HG03066 (cell line): ENCODE data around the gene ARVCF.

ENCODE experiments used
- ATAC-seq: cut with Tn5 transposase; IDR thresholded peaks from one replicate; pipeline ENCODE4 v1.9.1; 2021; ENCODE audit warnings: low read depth; ENCODE audit not compliant: unreplicated experiment

Gene ARVCF

GRCh38 chr22:19974935-19975706, 41.5 kb downstream of the ARVCF start:
- ATAC-seq, result no peak

DNA sequence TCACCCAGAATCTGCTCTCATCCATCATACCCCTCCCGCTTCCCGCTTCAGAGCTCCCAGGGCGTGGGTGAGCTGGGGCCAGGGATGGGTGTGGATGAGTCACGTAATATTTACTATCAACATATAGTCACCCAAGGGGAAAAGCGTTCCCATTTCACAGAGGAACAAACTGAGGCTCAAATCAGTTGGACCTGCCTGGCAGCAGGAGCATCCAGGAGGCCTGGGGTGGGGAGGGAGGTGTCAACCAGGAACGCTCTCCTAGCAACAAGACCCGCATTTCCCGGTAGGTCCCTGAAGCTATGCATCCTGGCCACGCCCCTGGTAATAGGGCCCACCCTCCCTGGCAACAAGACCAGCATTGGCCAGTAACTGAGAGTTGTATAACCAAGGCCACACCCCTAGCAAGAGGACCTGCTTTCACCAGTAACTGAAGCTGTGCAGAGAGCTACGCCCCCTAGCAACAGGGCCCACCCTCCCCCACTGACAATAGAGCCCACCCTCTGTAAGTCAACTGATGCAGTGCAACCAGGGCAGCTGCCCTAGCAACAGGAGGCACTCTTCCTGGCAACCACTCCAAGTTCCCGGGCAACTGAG, 42.3 kb downstream of the ARVCF start:
- no peak for ATAC-seq

GRCh38 chr22:19973551-19974267, 42.9 kb downstream of the ARVCF start:
- ATAC-seq, result no peak

DNA sequence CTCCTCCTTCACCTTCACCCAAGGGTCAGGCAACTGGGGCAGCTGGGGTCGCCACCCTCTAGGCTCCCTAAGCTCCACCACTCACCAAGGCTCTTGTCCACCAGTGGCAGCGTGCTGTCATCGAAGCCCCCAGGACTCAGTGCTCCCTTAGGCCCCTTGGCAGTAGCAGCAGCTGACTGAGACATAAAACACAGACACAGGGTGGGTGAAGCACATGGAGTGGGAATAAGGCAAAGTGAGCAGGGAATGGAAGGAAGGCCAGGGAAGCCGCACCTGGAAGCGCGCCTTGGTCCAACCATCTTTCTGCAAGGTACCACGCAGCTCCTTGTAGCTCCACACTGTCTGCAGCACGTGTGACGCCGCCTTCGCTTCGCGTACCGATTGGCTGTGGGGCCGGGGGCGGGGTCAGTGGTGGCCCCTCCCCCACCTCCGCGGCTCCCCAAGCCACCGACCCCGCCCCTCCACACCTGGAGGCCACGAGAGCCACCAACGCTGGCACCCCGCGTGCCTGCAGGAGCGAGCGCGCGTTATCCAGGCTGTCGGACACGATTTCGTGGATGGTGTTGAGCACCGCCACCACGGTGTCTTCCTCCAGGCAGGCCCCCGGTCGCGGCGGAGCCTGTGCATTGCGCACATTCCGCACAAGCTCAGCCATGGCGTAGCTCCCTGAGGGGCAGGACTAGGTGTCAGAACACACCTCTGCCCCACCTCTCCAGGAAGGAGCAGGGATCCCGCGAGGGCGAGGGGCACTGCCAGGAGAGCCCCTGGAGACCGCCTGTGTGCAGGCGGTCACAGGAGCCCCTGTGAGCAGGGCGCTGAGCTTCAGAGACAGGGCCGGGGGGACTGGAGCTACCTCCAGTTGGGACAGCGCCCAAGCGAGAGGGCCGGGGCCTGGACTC, 43.7 kb downstream of the ARVCF start:
- no peak for ATAC-seq

- no peak for ATAC-seq
These were observed 44.4 kb downstream of the ARVCF start for GRCh38 chr22:19972251-19972650.

DNA sequence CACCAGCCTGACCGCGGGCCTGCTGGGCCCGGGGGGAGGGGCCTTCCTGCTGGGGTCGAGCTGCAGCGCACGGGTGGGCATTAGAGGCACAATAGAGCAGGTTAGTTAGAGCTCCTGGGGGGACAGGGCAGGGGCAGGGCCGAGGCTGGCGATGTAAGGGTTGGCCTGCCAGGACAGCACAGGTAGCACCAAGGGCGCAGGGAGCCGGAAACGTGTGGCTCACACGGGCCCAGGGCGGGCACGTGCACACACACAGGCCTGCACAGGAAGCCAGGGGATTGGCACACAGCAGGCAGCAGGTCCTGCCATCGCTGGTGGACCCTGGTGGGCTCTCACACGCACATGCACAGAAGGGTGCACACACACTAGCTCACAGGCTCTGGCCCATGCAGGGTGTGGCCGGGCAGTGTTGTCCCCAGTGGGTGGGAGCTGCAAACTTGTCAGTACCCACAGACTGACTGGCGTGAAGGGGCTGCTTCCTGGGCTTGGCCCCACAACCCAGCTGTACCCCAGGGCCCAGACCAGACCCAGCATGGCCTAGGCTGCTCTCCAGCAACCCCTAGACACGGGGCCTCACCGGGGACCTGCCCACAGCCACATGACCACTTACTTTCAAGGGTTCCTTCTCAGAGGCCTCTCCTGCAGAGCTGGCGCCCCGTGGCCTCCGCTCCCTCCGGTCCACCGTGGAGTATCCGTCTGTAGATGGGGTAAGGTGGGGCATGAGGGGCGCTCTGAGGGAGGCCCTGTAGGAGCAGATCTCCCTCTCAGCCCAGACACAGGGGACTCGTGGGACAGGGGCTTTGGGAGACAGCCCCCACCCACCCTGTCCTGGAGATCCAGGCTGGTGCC, 45.1 kb downstream of the ARVCF start:
- ATAC-seq, result no peak

- ATAC-seq, result no peak
These were observed 45.9 kb downstream of the ARVCF start for GRCh38 chr22:19970479-19971275.

DNA sequence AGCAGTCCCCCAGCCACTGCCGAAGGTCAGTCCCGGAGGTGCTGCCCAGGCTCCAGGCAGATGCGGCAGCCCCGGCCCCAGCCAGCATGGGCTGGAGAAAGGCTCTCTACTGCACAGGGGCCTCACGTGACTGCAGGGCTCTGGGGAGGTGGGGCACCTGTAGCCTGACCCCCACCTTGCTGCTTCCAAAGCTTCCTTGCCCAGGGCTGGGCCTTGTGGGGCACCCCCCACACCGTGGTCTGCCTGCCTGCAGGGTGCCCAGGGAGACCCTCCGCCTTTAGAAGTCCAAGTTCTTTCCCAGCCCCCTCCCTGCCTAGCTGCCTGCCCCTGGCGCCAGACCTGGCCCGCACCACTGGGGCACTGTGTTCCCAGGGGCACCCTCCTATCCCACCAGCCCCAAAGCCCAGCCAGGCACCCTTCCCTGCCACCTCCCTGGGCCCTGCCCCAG, 46.6 kb downstream of the ARVCF start:
- ATAC-seq, result no peak

DNA sequence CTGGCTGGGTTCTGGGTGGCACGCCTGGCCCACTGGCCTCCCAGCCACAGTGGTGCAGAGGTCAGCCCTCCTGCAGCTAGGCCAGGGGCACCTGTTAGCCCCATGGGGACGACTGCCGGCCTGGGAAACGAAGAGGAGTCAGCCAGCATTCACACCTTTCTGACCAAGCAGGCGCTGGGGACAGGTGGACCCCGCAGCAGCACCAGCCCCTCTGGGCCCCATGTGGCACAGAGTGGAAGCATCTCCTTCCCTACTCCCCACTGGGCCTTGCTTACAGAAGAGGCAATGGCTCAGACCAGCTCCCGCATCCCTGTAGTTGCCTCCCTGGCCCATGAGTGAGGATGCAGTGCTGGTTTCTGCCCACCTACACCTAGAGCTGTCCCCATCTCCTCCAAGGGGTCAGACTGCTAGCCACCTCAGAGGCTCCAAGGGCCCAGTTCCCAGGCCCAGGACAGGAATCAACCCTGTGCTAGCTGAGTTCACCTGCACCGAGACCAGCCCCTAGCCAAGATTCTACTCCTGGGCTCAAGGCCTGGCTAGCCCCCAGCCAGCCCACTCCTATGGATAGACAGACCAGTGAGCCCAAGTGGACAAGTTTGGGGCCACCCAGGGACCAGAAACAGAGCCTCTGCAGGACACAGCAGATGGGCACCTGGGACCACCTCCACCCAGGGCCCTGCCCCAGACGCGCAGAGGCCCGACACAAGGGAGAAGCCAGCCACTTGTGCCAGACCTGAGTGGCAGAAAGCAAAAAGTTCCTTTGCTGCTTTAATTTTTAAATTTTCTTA, 47.3 kb downstream of the ARVCF start:
- no peak for ATAC-seq

GRCh38 chr22:19968450-19968891, 48.2 kb downstream of the ARVCF start:
- ATAC-seq, result no peak

DNA sequence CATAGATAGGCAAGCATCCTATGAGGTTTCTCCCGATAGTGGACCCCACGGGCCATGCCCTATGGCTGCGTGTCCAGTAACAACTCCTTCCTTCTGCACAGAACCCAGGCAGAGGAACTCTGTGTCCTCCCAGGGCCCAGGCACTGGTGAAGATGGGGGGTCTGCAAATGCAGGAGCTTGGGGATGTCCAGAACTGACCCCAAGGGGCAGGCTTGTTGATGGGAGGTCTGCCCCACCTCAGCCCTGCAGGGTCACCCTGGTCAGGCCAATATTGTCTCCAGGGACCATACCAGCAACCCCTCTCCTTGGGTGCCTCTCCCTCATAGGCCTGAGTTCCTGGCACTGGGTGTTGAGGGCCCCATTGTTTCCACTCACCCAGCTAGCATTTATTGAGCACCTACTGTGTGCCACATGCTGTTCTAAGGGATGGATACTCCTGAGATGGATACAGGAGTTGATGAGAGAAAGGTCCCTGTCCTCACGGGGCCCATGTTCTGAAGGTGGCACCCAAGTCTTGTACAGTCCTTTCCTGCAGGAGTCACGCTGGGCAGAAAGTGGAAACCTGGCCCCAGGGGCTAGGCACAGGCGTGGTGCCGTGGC, 48.7 kb downstream of the ARVCF start:
- ATAC-seq, result no peak

GRCh38 chr22:19966908-19967750, 49.5 kb downstream of the ARVCF start:
- no peak for ATAC-seq

- no peak for ATAC-seq
These were observed 50.6 kb downstream of the ARVCF start for GRCh38 chr22:19965771-19966709.

DNA sequence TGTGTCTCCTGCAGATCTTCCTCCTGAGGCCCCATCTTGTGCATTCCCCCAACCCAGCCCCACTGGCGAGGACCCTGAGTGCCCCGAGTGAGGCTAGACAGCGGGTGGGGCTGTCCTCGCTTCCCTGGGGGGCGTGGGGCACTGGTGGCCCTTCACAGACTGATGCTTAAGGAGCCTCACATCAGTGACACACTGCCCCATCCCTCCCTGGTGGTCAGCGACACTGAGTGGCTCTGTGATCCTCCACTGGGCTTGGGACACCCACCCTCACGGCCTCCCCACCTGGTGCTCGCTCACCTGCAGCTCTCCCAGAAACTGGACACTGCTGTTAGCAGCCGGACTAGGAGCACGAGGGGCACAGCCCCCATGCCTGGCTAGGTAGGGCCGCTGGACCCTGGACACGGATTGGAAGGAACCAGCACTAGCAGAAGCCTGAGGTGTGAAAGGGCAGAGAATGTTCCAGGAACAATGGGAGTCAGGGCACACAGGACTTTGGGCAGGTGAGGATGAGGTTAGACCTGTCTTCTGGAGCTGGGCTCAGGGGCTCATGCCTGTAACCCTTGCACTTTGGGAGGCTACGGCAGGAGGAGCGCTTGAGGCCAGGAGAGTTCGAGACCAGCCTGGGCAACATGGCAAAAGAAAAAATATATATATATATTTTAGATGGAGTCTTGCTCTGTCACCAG, 51.8 kb downstream of the ARVCF start:
- ATAC-seq, result no peak
